Activated CD8-positive, alpha-beta memory T cell treated with anti-CD3 and anti-CD28 coated beads, Interleukin-2, amount 50 U/mL, for 4 hours (primary cell): ENCODE data around the gene PIP4P1.
"Not testable (repeated sequence)": the region's sequence is repeated elsewhere in the genome, so short reads cannot be mapped to it uniquely, and the experiment has no call there.

Experiments used
- DNase-seq: peaks from one replicate; pipeline ENCODE4 v3.0.0-alpha.2; 2020

Gene PIP4P1

GRCh38 chr14:20472536-20473169 lies 11.4 kb upstream of the PIP4P1 start:
- no peak for DNase-seq

- DNase-seq = no peak
Observed at GRCh38 chr14:20470603-20470901, 9.3 kb upstream of the PIP4P1 start.

- peak; percentile 42 for DNase-seq
Observed at GRCh38 chr14:20469890-20470602, 8.8 kb upstream of the PIP4P1 start.

- DNase-seq = peak; percentile 87
Observed at GRCh38 chr14:20469242-20469889, 8.1 kb upstream of the PIP4P1 start, which contains the start of gene PNP. Gene PNP, plus strand, starts transcription at chr14:20469406. Its CDS starts 119 bp downstream, at chr14:20469525.

- DNase-seq = no peak
Observed at GRCh38 chr14:20468764-20469241, 7.6 kb upstream of the PIP4P1 start.

- peak; percentile 55 for DNase-seq
Observed at GRCh38 chr14:20460458-20461224, 593 bp downstream of the PIP4P1 start.

GRCh38 chr14:20458031-20458789 lies 3.0 kb downstream of the PIP4P1 start:
- DNase-seq = no peak

- no peak for DNase-seq
Observed at GRCh38 chr14:20456971-20457370, 4.3 kb downstream of the PIP4P1 start.

- DNase-seq = no peak
Observed at GRCh38 chr14:20455355-20456300, 5.6 kb downstream of the PIP4P1 start.

GRCh38 chr14:20454516-20455354 lies 6.5 kb downstream of the PIP4P1 start, which contains the start of the genes APEX1 and OSGEP:
Gene APEX1, plus strand, starts transcription at chr14:20455226. Its CDS starts 420 bp downstream, at chr14:20455646.
Gene OSGEP, minus strand, starts transcription at chr14:20454812. Its CDS starts 129 bp downstream, at chr14:20454683.
- peak; percentile 97 for DNase-seq

- not testable (repeated sequence) for DNase-seq
Observed at GRCh38 chr14:20452831-20453230, 8.4 kb downstream of the PIP4P1 start.

- DNase-seq = no peak
Observed at GRCh38 chr14:20446889-20447288, 14.3 kb downstream of the PIP4P1 start.

GRCh38 chr14:20443650-20444049 lies 17.6 kb downstream of the PIP4P1 start:
- DNase-seq = not testable (repeated sequence)

GRCh38 chr14:20441461-20441860 lies 19.8 kb downstream of the PIP4P1 start:
- no peak for DNase-seq

- no peak for DNase-seq
Observed at GRCh38 chr14:20440882-20441281, 20.4 kb downstream of the PIP4P1 start.

GRCh38 chr14:20440465-20440864 lies 20.8 kb downstream of the PIP4P1 start:
- no peak for DNase-seq

GRCh38 chr14:20438664-20439063 lies 22.6 kb downstream of the PIP4P1 start:
- DNase-seq = no peak

- DNase-seq = no peak
Observed at GRCh38 chr14:20436363-20436755, 24.9 kb downstream of the PIP4P1 start.

- DNase-seq = no peak
Observed at GRCh38 chr14:20435582-20436362, 25.5 kb downstream of the PIP4P1 start, which contains the start of gene KLHL33. Gene KLHL33, minus strand, starts transcription at chr14:20436166. Its CDS starts 355 bp downstream, at chr14:20435811.
